ENCODE data around the gene TTC23.

Gene TTC23

DNA sequence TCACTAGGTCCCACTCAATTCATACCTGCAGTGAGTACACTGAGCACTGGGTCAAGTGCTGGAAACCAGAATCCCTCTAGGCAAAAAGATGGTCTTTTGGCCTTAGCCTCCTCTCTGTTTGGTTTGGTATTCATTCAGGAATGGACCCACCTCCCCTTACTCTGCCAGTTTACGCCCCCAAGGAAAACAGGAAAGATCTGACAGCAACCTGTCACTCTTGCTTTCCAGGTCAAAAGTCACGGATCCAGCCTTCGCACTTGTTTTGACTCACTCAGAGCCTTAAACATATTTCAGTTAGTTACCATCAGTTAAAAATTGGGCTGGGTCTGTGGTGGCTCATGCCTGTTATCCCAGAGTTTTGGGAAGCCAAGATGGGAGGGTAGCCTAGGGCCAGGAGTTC lies 76.4 kb downstream of the TTC23 start:
- H3K9ac ChIP-seq (ENCODE audit: low read depth, low read length) = no peak overlapping the region
- H3K4me3 ChIP-seq (ENCODE audit: low read length) = no peak overlapping the region
- WGBS = 95% methylated on average over 3 of the region's 3 CpGs
- H3K4me1 ChIP-seq (ENCODE audit: insufficient read depth, low read length) = no peaks in the 10 kb centered on the region
- no peaks in the 10 kb centered on the region for H3K9me3 ChIP-seq (ENCODE audit: insufficient read depth, low read depth, low read length)
- no peaks in the 10 kb centered on the region for H3K27me3 ChIP-seq (ENCODE audit: insufficient read depth, low read length)
- H3K27ac ChIP-seq (ENCODE audit: low read depth, low read length) = no peak overlapping the region
- 0 out of 2 replicates have a peak, but pooled peaks cover 5% of the 10 kb centered on the region for H3K36me3 ChIP-seq (ENCODE audit: insufficient read depth, low read length)

DNA sequence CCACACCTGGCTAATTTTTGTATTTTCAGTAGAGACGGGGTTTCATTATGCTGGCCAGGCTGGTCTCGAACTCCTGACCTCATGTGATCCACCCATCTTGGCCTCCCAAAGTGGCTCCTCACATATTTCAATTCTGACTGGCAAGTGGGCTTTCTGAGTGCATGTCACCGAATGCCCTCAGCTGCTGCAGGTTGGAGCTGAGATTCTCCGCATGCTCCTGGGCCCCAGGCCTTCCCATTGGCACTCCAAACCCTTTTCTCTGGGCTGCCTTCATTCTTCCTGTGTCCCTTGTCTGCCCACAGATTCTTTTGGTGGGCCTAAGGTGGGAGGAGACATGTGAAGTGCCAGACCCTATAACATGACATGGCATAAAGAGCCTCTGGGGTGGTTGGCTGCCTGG lies 77.2 kb downstream of the TTC23 start:
- Histone ChIP-seq H3K9ac (ENCODE audit: low read depth, low read length) (no peak overlapping the region), H3K4me1 (ENCODE audit: insufficient read depth, low read length) (no peaks in the 10 kb centered on the region), H3K9me3 (ENCODE audit: insufficient read depth, low read depth, low read length) (no peaks in the 10 kb centered on the region), H3K27me3 (ENCODE audit: insufficient read depth, low read length) (no peaks in the 10 kb centered on the region), H3K27ac (ENCODE audit: low read depth, low read length) (no peak overlapping the region), H3K4me3 (ENCODE audit: low read length) (no peak overlapping the region), H3K36me3 (ENCODE audit: insufficient read depth, low read length) (0 out of 2 replicates have a peak, but pooled peaks cover 5% of the 10 kb centered on the region)
- 95% methylated on average over 4 of the region's 4 CpGs for WGBS

DNA sequence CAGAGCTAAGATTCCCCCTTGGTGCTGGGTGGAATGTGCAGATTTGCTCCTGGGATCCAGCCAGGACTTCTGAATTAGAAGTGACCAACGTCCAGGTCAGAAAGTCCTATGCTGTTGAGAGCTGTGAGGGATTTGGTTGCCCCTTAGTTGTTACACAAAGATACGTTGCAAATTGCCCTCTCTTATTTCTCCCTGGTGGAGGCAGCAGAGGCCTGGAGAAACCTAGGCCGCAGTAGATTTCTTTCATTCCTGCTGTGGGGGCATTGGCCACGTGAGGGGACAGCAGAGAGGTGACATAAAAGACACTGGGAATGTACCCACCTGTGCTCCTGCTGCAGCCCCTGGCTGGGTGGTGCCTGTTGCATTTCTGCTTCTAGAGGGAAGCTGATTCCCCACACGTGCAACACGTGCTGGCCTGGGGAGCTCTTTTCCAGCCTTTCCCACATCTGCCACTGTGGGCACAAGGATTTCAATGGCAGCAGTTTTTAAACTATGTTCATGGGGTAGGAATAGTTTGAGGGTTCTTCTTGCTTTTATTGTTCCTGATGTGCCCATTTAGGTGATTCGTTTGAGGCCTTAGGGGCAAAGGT lies 78.8 kb downstream of the TTC23 start:
- 0 out of 2 replicates have a peak, but pooled peaks cover 5% of the 10 kb centered on the region for H3K36me3 ChIP-seq (ENCODE audit: insufficient read depth, low read length)
- WGBS = 85% methylated on average over 7 of the region's 7 CpGs

DNA sequence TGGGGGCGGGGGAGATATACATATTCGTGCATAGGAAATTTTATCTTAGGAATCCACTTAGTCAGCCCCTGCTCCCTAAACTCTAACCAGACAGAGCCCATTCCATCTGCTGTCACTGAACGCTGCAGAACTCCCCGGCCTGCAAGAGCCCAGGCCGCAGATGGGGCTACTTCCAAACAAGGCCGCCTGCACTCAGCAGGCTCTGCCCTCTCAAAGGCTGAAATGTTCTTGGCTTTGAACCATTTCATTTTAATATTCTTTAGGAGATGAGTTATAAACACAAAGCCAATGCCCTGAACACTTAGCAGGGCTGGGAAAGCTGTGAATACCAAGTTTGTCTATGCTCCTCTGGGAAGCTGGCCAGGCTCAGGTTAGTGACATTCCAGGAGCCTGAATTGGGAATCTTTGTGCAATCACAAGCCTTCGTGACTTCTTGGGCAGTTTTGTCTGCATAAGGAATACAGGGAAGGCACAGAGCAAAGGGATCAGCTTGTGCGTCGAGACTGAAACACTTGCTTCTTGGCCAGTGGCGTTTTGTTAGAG lies 79.5 kb downstream of the TTC23 start:
- Histone ChIP-seq H3K9me3 (ENCODE audit: insufficient read depth, low read depth, low read length) (no peaks in the 10 kb centered on the region), H3K27ac (ENCODE audit: low read depth, low read length) (no peak overlapping the region), H3K36me3 (ENCODE audit: insufficient read depth, low read length) (0 out of 2 replicates have a peak, but pooled peaks cover 5% of the 10 kb centered on the region), H3K9ac (ENCODE audit: low read depth, low read length) (no peak overlapping the region), H3K4me1 (ENCODE audit: insufficient read depth, low read length) (no peaks in the 10 kb centered on the region), H3K4me3 (ENCODE audit: low read length) (no peak overlapping the region), H3K27me3 (ENCODE audit: insufficient read depth, low read length) (no peaks in the 10 kb centered on the region)
- WGBS = 96% methylated on average over 10 of the region's 10 CpGs

More for the DNA sequence above, 78.8 kb downstream of the TTC23 start:
- no peak overlapping the region for H3K9ac ChIP-seq (ENCODE audit: low read depth, low read length)
- no peak overlapping the region for H3K27ac ChIP-seq (ENCODE audit: low read depth, low read length)
- H3K4me1 ChIP-seq (ENCODE audit: insufficient read depth, low read length) = no peaks in the 10 kb centered on the region
- H3K4me3 ChIP-seq (ENCODE audit: low read length) = no peak overlapping the region
- H3K9me3 ChIP-seq (ENCODE audit: insufficient read depth, low read depth, low read length) = no peaks in the 10 kb centered on the region
- no peaks in the 10 kb centered on the region for H3K27me3 ChIP-seq (ENCODE audit: insufficient read depth, low read length)

DNA sequence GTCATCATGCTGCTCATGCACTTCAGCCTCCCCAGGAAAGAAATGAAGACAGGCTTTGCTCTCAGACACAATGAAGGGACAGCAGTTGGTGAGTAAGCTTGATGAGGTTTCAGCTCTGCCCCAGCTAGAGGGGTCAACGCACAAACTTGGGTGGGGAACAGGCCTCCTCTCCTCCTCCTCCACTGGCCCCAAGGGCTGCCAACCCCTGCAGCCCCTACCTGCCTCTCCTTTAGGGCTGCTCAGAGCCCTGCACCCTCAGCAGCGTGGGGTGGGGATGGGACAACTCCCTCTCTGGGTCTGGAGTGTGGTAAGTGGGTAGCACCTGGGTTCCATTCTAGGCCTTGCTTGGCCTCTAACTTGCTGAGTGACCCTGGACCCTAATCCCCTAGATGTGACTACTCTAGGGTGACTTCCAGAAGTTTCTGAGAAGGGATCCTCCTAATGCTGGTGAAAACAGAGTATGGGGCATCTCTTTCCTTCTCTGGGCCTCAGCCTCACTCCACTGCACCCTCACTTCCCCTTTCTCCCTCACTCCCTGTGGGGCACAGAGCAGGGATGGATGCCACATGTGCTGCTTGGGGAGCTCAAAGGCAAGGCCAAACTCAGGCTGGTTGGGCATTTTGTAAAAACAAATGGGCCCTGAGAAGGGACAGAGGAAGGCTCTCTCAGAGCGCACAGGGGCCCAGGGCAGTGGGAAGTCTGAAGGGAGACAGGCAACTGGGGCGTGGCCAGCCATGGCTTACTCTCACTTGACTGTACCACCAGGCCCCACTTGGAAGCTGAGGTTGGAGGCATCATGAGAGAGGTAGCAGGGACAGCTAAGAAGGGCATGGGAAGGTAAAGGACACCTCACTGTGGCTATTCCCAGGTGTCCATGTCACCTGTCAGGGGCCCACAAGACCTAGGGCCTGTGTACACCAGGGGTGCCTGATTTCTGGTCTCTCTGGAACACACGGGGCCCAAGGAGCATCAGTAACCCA lies 80.5 kb downstream of the TTC23 start:
- H3K4me3 ChIP-seq (ENCODE audit: low read length) = no peak overlapping the region
- H3K9me3 ChIP-seq (ENCODE audit: insufficient read depth, low read depth, low read length) = no peaks in the 10 kb centered on the region
- no peaks in the 10 kb centered on the region for H3K4me1 ChIP-seq (ENCODE audit: insufficient read depth, low read length)
- 0 out of 2 replicates have a peak, but pooled peaks cover 5% of the 10 kb centered on the region for H3K36me3 ChIP-seq (ENCODE audit: insufficient read depth, low read length)
- 94% methylated on average over 5 of the region's 5 CpGs for WGBS
- no peak overlapping the region for H3K9ac ChIP-seq (ENCODE audit: low read depth, low read length)
- H3K27ac ChIP-seq (ENCODE audit: low read depth, low read length) = no peak overlapping the region
- no peaks in the 10 kb centered on the region for H3K27me3 ChIP-seq (ENCODE audit: insufficient read depth, low read length)

DNA sequence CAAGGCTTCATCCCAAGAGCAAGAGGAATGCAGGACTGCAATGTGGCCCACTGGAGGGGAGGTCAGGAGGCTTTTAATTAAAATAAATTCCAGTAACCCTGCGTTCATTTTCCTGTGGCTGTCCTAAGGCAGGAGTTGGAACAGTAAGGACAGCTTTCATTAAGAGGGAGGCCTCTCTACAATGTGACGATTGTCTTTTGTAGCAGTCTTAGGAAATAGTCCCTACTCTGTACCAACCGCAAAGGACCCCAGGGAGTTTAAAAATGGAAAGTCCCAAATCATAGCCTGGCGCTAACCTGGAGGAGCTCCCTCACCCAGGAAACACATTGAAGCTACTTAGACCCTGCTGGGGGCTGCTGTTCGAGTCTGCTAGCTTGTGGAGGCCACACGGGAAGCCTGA lies 81.7 kb downstream of the TTC23 start:
- no peak overlapping the region for H3K9ac ChIP-seq (ENCODE audit: low read depth, low read length)
- 0 out of 2 replicates have a peak, but pooled peaks cover 3% of the 10 kb centered on the region for H3K36me3 ChIP-seq (ENCODE audit: insufficient read depth, low read length)
- H3K9me3 ChIP-seq (ENCODE audit: insufficient read depth, low read depth, low read length) = no peaks in the 10 kb centered on the region
- no peaks in the 10 kb centered on the region for H3K27me3 ChIP-seq (ENCODE audit: insufficient read depth, low read length)
- no peaks in the 10 kb centered on the region for H3K4me1 ChIP-seq (ENCODE audit: insufficient read depth, low read length)
- no peak overlapping the region for H3K27ac ChIP-seq (ENCODE audit: low read depth, low read length)
- no peak overlapping the region for H3K4me3 ChIP-seq (ENCODE audit: low read length)
- 96% methylated on average over 6 of the region's 6 CpGs for WGBS

DNA sequence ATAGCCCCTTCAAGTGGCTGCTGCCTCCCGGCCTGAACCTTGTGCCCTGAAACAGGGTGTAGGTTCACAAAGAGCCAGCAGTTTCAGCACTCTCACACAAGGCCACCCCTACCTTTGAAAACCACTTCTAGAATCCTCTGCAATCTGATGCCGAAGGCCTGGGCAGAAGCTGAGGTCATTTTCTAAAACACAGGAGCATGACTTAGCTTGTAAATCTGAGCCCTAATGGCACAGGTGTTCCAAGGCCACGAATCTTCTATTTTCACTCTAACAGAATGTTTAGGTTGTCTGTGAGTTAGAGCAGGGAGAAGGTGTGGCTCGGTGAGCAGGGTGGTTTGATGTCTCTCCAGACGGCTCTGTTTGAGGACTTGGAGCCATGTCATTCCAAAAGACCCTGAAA lies 82.2 kb downstream of the TTC23 start:
- H3K9me3 ChIP-seq (ENCODE audit: insufficient read depth, low read depth, low read length) = no peaks in the 10 kb centered on the region
- H3K36me3 ChIP-seq (ENCODE audit: insufficient read depth, low read length) = no peaks in the 10 kb centered on the region
- H3K4me3 ChIP-seq (ENCODE audit: low read length) = no peak overlapping the region
- H3K9ac ChIP-seq (ENCODE audit: low read depth, low read length) = no peak overlapping the region
- H3K27ac ChIP-seq (ENCODE audit: low read depth, low read length) = no peak overlapping the region
- H3K27me3 ChIP-seq (ENCODE audit: insufficient read depth, low read length) = no peaks in the 10 kb centered on the region
- 91% methylated on average over 5 of the region's 5 CpGs for WGBS
- no peaks in the 10 kb centered on the region for H3K4me1 ChIP-seq (ENCODE audit: insufficient read depth, low read length)

DNA sequence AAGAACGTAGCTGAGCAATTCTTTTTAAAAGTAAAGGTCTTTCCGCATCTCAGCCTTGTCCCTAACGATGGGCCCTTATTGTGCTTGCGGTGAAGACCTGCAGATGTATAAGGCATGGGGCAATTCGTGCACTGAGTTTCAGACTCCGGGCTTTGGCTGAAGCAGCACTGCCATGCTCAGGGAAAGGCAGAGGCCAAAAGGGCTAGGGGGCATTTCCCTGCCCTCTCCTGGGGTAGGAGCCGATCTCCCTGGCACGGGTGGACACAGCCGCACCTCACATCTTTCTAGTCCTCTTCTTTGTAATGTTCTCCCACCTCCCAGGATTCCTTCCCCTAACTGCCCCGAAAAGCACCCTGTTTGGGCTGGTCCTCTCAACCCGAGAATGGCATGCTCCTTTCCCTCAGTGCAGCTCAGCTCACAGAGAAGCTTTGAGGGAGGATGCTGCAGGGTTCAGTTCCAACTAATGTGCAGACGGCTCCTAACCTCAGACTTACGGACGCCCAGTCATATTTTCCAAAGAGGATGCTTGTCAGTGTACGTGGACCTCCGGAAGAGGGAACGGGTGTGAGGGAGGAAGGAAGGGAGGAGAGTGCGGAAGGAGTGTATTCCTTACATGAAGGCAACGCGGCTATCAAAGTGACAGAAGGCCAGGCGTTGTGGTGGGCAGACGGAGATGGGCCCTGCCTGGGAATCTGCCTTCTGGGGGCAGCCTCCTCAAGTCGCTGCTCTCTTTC lies 83.3 kb downstream of the TTC23 start:
- WGBS = 93% methylated on average over 23 of the region's 23 CpGs
- H3K9me3 ChIP-seq (ENCODE audit: insufficient read depth, low read depth, low read length) = no peaks in the 10 kb centered on the region
- no peak overlapping the region for H3K9ac ChIP-seq (ENCODE audit: low read depth, low read length)
- no peak overlapping the region for H3K4me3 ChIP-seq (ENCODE audit: low read length)
- no peaks in the 10 kb centered on the region for H3K27me3 ChIP-seq (ENCODE audit: insufficient read depth, low read length)
- no peak overlapping the region for H3K27ac ChIP-seq (ENCODE audit: low read depth, low read length)
- no peaks in the 10 kb centered on the region for H3K4me1 ChIP-seq (ENCODE audit: insufficient read depth, low read length)
- H3K36me3 ChIP-seq (ENCODE audit: insufficient read depth, low read length) = no peaks in the 10 kb centered on the region

DNA sequence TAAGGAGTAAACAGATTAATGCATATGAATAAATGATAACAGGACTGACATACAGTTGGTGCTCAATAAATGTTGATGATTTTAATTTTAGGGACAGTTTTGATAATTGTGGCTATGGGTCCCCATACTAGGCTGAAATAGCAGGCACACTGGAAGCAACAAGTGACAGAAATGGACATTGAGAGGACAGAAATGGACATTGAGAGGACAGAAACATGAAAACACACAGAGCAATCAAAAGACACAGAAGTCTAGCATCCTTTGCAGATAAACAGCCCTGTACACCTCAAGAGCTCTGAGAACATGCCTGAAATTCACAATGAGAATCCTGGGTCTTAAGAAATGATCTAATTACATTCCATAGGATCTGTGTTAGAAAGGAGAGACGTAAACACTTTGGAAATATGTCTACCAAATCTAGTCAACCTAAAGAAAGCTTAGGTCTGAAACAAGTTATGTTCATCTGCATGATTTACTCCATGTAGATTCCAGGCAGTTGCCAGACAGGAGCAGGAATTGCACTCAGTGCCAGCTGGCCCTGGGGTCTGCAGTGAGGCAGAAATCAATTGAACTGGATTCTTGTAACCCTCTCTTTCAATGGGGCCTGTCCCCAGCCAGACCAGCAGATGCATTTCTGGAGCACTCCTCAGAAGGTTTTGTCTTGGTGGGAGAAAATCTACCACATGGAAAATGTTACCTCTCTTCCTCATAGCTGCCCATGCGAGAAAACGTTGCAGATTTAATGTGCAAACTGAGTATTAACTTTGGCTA lies 84.2 kb downstream of the TTC23 start:
- Histone ChIP-seq H3K9me3 (ENCODE audit: insufficient read depth, low read depth, low read length) (no peaks in the 10 kb centered on the region), H3K36me3 (ENCODE audit: insufficient read depth, low read length) (no peaks in the 10 kb centered on the region), H3K27me3 (ENCODE audit: insufficient read depth, low read length) (no peaks in the 10 kb centered on the region), H3K9ac (ENCODE audit: low read depth, low read length) (no peak overlapping the region), H3K4me1 (ENCODE audit: insufficient read depth, low read length) (no peaks in the 10 kb centered on the region), H3K4me3 (ENCODE audit: low read length) (no peak overlapping the region), H3K27ac (ENCODE audit: low read depth, low read length) (no peak overlapping the region)
- WGBS = 96% methylated on average over 3 of the region's 3 CpGs

DNA sequence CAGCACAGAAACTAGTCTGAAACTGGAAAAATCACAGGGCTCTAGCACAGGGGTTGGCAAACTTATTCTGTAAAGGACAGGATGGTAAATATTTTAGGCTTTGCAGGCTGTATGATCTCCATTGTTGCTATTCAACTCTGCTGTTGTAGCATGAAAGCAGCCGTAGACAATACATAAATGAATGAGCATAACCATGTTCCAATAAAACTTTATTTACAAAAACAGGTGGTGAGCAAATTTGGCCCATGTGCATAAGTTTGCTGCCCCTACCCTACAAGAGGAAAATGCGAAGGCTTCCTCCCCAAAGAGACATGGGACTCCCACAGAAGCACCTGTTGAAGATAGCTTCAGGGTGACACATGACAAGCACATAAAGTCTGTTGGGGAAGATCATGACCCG lies 85.3 kb downstream of the TTC23 start:
- no peak overlapping the region for H3K27ac ChIP-seq (ENCODE audit: low read depth, low read length)
- no peaks in the 10 kb centered on the region for H3K9me3 ChIP-seq (ENCODE audit: insufficient read depth, low read depth, low read length)
- H3K9ac ChIP-seq (ENCODE audit: low read depth, low read length) = no peak overlapping the region
- 92% methylated on average over 3 of the region's 3 CpGs for WGBS
- no peak overlapping the region for H3K4me3 ChIP-seq (ENCODE audit: low read length)
- H3K36me3 ChIP-seq (ENCODE audit: insufficient read depth, low read length) = no peaks in the 10 kb centered on the region
- H3K4me1 ChIP-seq (ENCODE audit: insufficient read depth, low read length) = no peaks in the 10 kb centered on the region
- H3K27me3 ChIP-seq (ENCODE audit: insufficient read depth, low read length) = no peaks in the 10 kb centered on the region

Data from HUES64 (cell line).